ENCODE results near the gene FOXA3. TPM values are rescaled to one million over a fixed set of nuclear protein-coding genes. Genes with fewer than 3 reads are reported as not detected.

FOXA3 gene
- total RNA-seq, 1 donor from 2014 or later = 1.0 TPM

Other genes with a start within 250 kb of the FOXA3 start
- gene EML2, start 224.9 kb upstream of the FOXA3 start, total RNA-seq (ENCODE audit: unreplicated experiment) = 53.2 TPM
- 36.4 TPM for gene GIPR, start 196.1 kb upstream of the FOXA3 start, total RNA-seq (ENCODE audit: unreplicated experiment)
- gene SNRPD2, start 172.4 kb upstream of the FOXA3 start, total RNA-seq (ENCODE audit: unreplicated experiment) = 264 TPM
- 2.6 TPM for gene QPCTL, start 171.7 kb upstream of the FOXA3 start, total RNA-seq (ENCODE audit: unreplicated experiment)
- gene FBXO46, start 133.4 kb upstream of the FOXA3 start, total RNA-seq (ENCODE audit: unreplicated experiment) = 20.4 TPM
- not detected for gene MEIOSIN, start 130.9 kb upstream of the FOXA3 start, total RNA-seq (ENCODE audit: unreplicated experiment)
- 2.0 TPM for gene SIX5, start 95.1 kb upstream of the FOXA3 start, total RNA-seq (ENCODE audit: unreplicated experiment)
- 107 TPM for gene DMPK, start 81.8 kb upstream of the FOXA3 start, total RNA-seq (ENCODE audit: unreplicated experiment)
- gene DMWD, start 71.5 kb upstream of the FOXA3 start, total RNA-seq (ENCODE audit: unreplicated experiment) = 123 TPM
- gene RSPH6A, start 49.0 kb upstream of the FOXA3 start, total RNA-seq (ENCODE audit: unreplicated experiment) = 0.61 TPM
- gene SYMPK, start 1.2 kb upstream of the FOXA3 start, total RNA-seq (ENCODE audit: unreplicated experiment) = 78.1 TPM
- gene IRF2BP1, start 21.8 kb downstream of the FOXA3 start, total RNA-seq (ENCODE audit: unreplicated experiment) = 19.2 TPM
- gene MYPOP, start 38.3 kb downstream of the FOXA3 start, total RNA-seq (ENCODE audit: unreplicated experiment) = 7.1 TPM
- gene NANOS2, start 50.5 kb downstream of the FOXA3 start, total RNA-seq (ENCODE audit: unreplicated experiment) = not detected
- 163 TPM for gene NOVA2, start 109.5 kb downstream of the FOXA3 start, total RNA-seq (ENCODE audit: unreplicated experiment)
- gene CCDC61, start 131.1 kb downstream of the FOXA3 start, total RNA-seq (ENCODE audit: unreplicated experiment) = 33.5 TPM
- gene PGLYRP1, start 158.7 kb downstream of the FOXA3 start, total RNA-seq (ENCODE audit: unreplicated experiment) = not detected
- gene IGFL4, start 176.7 kb downstream of the FOXA3 start, total RNA-seq (ENCODE audit: unreplicated experiment) = 0.20 TPM

Measured in glutamatergic neuron (in vitro differentiated cells).